CD4-positive, alpha-beta T cell treated with Interleukin-6 for 4 hours (primary cell): ENCODE measurements around the gene ARHGAP11B.
"Not testable (repeated sequence)": the region's sequence is repeated elsewhere in the genome, so short reads cannot be mapped to it uniquely, and the experiment has no call there.

Source experiments
- DNase-seq: peaks from one replicate; pipeline ENCODE4 v3.0.0-alpha.2; 2020; ENCODE audit warnings: mixed read lengths

ARHGAP11B gene

DNA sequence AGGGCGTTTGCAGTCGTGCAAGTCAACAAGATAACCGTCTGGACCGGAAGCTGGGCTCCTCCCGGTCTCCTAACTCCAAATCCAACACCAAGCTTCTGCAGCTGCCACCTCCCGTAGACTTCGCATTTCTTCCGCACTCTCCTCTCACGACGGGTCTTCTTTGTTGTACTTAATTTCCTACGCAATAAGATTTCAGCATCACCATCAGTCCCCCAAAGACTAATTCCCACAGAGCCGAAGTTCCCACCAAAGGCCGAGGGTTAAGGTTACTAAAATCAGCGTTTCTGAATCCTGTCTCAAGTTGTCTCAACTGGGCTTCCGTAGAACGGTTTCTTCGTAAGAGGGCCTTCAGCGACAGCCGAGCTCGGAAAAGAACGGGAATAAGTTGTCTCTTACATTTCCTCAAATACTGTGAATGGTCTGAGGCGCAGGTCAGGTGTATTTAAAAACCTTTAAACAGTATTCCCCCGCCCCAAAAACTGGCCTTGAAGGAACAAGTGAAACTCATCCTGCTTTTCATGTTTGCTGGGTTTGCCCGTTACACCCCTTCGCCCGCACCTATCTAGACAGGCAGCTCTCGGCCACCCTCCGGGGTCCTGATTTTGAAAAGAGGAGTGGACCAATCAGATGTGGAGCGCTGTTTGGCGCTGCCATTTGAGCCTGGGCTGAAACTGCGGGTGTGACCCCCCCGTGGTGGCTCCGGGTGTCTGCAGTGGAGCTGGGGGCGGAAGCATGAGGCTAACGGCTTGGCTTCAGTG lies at the start of gene ARHGAP11B:
TSS of gene ARHGAP11B (plus strand) at position 693 of the 758 bp plus-strand sequence.
- peak; percentile 92 for DNase-seq

DNA sequence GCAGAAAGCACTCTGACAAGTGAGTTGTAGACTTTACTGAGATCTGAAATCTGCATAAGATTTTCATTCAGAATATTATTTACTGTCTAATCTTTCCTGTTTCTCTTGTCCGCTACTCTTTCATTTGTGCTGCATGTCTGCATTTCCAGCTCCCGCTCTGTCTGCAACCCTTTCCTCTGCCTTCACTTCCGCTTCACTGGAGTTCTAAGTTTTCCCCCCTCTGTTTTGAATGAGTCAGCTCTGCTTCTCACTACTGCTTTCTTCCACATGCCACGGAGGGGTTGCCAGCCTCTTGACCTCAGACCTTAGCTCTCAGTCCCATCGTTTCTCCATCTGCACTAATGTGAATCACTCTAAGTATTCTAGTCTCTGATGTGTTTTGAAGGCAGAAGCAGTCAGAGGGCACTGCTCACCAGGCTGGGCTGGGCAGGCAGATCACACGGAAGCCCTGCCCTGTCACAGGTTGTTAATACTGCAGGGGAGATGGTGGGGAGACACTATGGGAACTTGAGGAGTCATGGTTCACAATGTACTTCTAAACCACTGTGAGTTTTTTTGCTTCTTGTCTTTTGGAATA lies 46.4 kb upstream of the ARHGAP11B start:
- not testable (repeated sequence) for DNase-seq

DNA sequence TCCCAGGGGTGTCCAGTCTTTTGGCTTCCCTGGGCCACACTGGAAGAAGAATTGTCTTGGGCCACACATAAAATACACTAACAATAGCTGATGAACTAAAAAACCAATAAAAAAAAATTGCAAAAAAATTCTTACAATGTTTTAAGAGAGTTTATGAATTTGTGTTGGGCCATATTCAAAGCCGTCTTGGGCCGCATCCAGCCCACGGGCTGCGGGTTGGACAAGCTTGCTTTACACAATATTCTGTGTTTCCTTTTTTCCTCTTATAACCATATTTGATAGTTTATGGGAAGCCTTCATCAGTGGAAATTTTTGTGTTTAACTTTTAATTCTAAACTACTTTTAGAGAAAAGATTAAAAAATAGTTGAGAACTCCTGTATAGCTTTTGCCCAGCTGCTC lies 45.2 kb upstream of the ARHGAP11B start:
- DNase-seq = not testable (repeated sequence)

DNA sequence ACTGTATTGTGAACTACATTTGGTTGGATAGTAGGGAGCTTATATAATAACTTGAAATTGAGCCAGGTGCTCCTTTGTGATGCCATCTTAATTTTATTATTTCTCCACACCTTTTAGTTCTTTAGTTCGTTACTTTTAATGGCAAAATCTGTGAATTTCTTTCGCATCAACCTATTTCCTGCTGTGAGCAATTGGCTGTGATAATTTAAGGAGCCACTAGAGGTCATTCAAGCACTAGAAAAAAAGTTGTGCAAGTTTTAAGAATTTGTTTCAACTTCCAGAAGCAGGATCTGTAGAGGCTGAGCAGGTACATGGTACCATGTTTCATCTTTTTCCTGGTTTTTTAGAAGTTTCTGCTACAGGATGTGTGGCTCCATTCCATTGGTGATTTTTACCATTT lies 27.0 kb upstream of the ARHGAP11B start:
- not testable (repeated sequence) for DNase-seq

DNA sequence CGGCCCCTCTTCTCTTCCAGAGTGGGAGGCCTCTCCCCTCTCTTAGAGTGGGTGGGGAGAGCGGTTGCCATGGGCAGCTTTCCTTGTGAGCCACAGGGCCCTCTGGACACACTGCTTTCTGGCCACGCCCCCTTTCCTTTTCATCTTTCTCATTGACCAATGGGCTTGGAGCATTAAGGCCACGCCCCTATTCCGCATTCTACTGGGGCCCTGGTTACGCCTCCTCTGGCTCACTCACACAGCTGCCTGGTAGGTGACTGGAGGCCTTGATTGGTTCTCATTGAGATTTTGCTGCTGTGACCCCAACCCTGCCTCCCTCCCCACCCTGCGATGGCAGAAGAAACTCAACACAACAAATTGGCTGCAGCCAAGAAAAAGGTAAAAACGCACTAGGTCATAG lies 22.1 kb upstream of the ARHGAP11B start, which contains the start of gene GOLGA8H:
TSS of gene GOLGA8H (plus strand) at position 233 of the 400 bp plus-strand sequence. CDS start at position 331, 98 bp downstream.
- DNase-seq = not testable (repeated sequence)

DNA sequence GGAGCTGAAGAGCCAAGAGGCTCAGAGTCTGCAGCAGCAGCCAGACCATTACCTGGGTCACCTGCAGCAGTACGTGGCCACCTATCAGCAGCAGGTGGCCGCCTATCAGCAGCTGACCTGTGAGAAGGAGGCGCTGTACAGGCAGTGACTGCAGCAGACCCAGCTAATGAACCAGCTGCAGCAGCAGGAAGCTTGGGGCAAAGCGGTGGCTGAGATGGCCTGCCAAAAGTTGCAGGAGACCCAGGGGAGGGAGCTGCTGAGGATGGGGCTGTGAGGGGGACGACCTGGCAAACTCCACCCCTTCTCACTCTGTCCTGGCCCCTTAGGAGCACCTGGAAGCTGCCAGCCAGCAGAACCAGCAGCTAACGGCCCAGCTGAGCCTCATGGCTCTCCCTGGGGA lies 13.7 kb upstream of the ARHGAP11B start:
- DNase-seq = not testable (repeated sequence)

DNA sequence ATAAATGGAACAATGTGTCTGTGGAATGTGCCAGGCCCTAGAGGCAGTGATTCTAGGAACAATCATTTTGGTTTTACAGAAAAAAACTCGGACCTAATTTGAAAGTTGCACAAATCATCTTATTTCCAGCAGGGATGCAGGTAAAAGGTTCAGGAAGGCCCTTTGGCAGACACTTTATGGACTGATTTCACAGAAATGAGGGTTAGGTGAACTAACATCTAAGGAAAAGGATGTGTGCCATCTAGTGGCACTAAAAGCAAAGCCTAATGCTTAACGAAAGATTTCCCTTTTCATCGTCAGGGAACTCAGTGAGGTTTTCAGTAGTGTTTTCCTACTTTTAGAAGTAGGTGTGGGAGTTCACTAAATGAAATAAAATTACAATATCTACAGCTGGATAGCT lies 4.6 kb upstream of the ARHGAP11B start:
- not testable (repeated sequence) for DNase-seq

DNA sequence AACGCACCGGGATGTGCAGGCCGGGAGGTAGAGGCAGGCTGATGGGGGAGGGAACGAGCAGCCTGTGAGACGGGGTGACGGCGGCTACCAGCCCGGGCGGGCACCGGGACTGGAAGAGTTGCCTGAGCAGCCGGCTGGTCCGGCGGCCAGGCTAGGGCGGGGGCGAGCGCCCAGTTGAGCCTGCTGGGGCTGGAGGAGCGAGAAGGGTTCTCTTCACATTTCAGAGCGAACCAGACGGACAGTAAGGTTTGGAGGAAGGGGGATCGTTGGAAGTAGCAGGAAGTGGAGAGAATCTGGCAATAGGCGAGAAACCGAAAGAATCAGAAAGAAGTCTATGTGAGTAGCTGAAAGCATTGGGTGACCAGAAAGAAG lies 252 bp downstream of the ARHGAP11B start:
- DNase-seq = not testable (repeated sequence)

DNA sequence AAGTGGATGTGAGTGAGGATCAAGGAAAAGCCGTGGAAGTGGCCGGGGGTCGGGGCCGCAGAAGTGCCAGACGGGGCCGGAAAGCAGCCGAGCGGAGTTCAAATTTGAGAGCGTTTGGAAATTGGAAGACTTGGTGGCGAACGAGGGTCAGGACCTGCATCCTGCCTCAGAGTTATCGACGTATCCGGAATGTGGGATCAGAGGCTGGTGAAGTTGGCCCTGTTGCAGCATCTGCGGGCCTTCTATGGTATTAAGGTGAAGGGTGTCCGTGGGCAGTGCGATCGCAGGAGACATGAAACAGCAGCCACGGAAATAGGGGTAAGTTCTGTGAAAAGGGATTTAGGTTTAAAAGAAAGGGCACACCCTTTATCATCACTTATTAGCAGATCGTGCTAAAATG lies 704 bp downstream of the ARHGAP11B start:
- not testable (repeated sequence) for DNase-seq

DNA sequence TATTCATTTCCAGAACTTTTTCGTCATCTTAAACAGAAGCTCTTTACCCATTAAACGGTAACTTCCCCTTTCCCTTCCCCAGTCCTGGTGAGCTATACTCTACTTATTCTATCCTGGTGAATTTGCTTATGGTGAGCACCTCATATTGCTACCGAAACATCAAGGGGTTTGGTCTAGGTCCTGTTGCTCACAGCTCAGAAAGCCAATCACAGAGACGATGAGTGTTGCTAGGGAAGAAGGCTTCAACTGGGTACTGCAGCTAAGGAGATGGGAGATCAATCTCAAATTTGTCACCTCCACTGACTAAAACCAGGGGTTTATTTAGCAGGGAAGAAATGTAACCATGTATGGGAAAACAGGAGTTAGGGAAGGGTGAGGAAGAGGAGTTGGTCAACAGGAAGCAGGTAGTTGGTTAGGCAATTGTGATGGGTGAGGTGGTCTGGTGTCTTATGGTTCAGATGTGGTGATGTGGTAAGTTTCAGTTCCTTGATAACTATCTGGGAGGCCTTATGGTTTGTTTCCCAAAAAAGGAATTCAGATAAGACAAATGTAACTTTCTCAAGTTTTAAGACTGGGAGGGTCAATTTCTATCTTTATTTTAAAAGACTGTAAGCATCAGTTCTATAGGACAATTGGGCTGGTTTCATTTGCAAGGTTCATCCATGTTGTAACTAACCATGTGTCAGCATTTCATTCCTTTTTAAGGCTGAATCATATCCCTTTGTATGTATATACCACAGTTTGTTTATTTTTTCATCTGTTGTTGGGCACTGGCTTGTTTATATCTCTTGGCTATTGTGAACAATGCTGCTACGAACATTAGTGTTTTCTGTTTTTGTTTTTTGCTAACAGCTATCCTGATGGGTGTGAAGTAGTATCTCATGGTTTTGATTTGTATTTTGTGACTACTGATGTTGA lies 24.3 kb downstream of the ARHGAP11B start:
- no peak for DNase-seq

DNA sequence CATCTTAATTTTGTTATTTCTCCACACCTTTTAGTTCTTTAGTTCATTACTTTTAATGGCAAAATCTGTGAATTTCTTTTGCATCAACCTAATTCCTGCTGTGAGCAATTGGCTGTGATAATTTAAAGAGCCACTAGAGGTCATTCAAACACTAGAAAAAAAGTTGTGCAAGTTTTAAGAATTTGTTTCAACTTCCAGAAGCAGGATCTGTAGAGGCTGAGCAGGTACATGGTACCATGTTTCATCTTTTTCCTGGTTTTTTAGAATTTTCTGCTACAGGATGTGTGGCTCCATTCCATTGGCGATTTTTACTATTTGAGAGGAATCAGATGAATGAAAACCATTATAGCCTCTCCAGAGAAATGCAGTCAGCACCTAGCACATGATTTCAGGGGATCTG lies 35.2 kb downstream of the ARHGAP11B start:
- not testable (repeated sequence) for DNase-seq

DNA sequence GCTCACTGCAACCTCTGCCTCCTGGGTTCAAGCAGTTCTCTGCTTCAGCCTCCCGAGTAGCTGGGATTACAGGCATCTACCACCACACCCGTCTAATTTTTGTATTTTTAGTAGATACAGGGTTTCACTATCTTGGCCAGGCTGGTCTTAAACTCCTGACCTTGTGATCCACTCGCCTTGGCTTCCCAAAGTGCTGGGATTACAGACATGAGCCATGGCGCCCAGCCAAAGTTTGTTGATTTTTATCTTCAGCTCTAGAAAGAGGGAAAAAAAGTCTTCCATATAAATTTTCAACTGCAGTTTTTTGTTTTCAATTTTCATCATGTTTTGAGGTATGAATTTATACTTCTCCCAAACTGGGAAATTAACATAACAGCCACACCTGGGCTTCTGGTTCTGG lies 43.7 kb downstream of the ARHGAP11B start:
- DNase-seq = not testable (repeated sequence)

DNA sequence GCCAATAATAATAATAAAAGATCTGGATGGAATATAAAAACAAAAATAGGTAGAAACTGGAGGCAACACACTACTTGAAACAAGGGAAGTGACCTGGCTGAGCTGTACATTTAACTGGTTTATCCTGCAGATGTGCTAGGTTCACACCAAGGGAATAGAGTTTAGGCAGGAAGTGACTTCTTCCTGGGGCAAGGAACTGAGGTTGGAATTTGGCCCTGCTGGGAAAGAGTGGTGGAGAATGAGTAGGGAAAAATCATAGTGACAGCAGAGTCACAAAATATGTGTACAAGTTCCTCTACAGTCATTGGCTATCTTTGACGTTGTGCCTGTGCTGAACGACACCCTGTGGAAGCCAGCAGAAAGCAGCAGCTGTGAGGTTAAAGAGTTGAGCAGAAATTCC lies 44.1 kb downstream of the ARHGAP11B start:
- DNase-seq = no peak

DNA sequence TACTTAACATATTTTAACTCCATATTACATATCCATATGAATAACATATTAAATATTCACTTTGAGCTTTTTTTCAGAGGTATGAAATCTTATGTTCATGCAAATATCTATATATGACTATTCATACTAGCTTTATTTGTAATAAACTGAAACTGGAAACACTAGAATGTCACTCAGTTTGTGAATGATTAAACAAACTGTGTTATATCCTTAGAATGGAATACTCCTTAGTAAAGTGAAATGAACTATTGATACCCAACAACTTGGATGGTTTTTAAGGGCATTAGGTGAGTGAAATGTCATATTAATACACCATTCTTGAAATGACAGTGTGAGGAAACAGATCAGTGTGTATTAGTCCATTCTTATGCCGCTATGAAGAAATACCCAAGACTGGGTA lies 45.4 kb downstream of the ARHGAP11B start:
- DNase-seq = no peak

DNA sequence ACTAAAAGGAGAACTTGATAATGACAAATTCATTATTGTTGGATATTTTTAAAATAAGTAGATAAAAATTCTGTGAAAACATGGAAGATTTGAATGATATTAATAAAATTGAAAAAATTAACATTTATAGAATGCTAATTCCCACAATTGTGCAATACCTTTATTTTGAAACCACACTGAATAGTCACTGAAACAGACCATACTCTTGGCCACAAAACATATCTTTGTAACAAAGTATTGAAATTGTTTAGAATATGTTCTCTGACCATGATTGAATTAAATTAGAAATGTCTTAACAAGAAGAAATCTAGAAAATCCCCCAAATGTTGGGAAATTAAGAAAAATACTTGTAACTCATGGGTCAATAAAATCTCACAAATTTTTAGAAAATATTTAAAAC lies 49.2 kb downstream of the ARHGAP11B start:
- DNase-seq = no peak

DNA sequence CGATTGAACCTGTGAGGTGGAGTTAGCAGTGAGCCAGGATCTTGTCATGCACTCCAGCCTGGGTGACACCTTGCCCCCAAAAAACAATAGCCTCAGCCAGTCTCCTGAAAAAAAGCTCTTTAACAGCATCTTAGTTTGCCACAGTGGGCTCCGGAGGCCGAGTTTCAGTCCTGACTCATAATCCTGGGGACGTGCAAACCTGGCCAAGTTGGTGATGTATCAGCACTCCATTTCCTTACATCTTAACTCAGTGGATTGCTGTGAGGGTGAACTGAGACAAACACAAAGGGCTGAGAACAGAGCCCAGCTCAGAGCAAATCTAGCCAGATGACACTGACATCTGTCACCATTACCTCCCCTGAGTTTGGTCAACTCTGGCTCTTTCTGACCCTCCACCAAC lies 50.0 kb downstream of the ARHGAP11B start:
- not testable (repeated sequence) for DNase-seq

DNA sequence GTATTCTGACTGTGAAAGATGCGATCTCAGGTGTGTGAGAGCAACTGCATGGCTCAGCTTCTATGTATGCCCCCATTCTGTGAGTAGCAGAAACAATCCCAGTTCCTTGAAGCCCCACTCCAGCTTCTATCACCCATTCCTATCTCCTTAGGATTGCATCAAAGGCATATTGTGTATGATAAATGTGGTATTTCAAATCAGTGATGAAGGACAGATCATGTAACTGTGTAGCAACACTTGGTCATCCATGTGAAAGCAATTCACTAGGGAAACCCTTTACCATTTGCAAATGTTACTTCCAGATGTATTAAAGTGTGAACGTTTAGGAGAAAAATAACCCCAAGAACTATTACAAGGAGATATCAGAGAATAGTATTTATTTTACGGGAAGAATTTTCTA lies 55.1 kb downstream of the ARHGAP11B start:
- not testable (repeated sequence) for DNase-seq

DNA sequence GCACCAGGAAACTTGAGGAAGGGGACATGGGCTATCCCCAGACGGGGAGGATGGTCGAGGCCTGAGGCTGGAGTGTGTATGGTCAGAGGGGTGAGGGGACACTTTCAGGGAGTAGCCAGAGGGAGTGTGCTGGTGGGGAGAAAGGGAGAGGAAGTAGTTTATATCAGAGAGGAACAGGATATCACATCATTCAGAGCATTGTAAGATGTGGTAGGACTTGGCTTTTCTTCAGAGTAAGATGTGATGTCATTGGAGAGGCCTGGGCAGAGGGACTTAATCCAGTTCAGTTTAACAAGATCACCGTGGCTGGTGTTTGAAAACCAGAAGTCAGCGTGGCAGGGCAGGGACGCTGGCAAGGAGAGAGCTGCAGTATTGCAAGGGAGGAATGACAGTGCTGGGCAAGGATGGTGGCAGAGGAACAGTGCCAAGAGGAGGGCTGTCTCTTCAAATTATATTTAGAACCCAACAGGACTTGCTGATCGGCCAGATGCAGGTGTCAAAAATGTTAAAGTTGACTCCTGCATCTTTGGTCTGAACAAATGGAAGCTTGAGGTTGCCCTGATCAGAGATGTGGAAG lies 59.9 kb downstream of the ARHGAP11B start:
- DNase-seq = not testable (repeated sequence)

DNA sequence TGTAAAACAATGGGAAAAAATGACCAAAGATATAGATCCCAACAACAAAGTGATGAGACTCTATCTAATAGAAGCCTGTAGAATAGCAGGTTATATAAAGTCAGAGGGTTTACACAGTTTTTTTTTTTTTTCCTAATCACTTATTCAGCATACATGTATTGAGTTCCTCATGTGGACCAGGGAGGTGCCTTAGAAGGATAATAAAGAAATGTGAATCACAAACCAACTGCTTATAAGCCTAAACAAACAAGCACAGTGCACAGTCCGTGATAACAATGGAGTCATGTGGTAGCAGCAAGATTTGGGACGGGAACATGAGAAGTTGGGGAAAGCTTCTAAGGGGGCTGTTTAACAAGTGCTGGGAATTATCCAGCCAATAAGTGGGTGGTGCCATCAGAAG lies 60.7 kb downstream of the ARHGAP11B start:
- not testable (repeated sequence) for DNase-seq
